Mononuclear cell (primary cell): ENCODE measurements around the gene NEURL1B. TPM values are rescaled to one million over a fixed set of nuclear protein-coding genes. Genes with fewer than 3 reads are reported as not detected.
"Not testable (repeated sequence)": the region's sequence is repeated elsewhere in the genome, so short reads cannot be mapped to it uniquely, and the experiment has no call there.

Experiments used
- H3K27me3 ChIP-seq: 2 replicates; pipeline ENCODE4 v1.6.0; 2011; ENCODE audit warnings: low read length, control low read depth; ENCODE audit not compliant: insufficient read depth
- H3K4me1 ChIP-seq: 2 replicates; pipeline ENCODE4 v1.5.1; 2011; ENCODE audit warnings: mild to moderate bottlenecking, low read length, control low read depth; ENCODE audit not compliant: insufficient read depth
- H3K4me3 ChIP-seq: 2 replicates; pipeline ENCODE4 v1.5.1; 2011; ENCODE audit warnings: mild to moderate bottlenecking, low read length, moderate library complexity
- H3K9me3 ChIP-seq: 2 replicates; pipeline ENCODE4 v1.5.1; 2011; ENCODE audit warnings: low read depth, mild to moderate bottlenecking, control low read depth, low read length
- total RNA-seq: library from RNA; depleted of rRNA; stranded (reverse); fragments of >200 nt; gene quantifications from one replicate; pipeline ENCODE4 v1.2.3, GENCODE V29; 2012

The NEURL1B gene
- total RNA-seq, 1 donor, result 0.10 TPM

DNA sequence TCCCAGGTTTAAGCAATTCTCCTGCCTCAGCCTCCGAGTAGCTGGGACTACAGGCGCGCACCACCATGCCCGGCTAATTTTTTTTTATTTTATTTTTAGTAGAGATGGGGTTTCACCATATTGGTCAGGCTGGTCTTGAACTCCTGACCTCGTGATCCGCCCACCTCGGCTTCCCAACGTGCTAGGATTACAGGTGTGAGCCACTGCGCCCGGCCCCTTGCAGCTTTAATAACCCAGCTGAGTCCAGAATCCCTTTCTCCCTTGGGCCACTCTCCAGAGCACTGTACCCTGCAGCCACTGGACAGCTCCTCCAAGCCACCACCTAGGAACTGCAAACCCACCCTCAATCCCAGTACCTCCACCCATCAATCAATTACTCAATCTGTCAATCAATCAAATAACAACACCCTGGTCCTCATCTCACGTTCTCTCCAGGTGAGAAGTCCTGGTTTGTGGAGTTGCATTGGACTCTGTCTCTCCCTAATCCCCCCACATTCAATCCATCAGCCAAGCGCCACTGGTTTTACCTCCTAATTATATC is 70.3 kb downstream of the NEURL1B start:
- H3K4me1 ChIP-seq, H3K27me3 ChIP-seq, H3K4me3 ChIP-seq, H3K9me3 ChIP-seq: not testable (repeated sequence)

DNA sequence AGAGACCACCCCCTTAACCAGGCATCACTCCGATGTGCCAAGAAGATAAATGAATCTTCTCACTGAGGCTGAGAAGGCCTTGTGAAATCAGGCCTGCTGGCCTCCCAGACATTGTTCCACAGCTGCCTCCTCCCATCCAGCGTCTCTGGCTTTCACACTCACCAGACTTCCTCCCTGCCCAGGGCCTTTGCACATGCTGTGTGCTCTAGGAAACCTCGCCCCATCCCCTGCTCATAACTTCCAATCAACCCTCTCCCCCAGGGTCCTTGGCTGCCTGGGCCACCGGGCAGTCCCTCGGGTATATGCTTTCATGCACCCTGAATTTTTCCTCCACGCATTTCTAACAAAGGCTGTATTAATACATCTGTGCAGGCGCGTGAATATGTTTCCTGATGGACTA is 71.5 kb downstream of the NEURL1B start:
- Histone ChIP-seq H3K4me1 (peaks cover 9% of the 10 kb centered on the region), H3K4me3 (no peak overlapping the region), H3K9me3 (no peaks in the 10 kb centered on the region), H3K27me3 (no peaks in the 10 kb centered on the region)

DNA sequence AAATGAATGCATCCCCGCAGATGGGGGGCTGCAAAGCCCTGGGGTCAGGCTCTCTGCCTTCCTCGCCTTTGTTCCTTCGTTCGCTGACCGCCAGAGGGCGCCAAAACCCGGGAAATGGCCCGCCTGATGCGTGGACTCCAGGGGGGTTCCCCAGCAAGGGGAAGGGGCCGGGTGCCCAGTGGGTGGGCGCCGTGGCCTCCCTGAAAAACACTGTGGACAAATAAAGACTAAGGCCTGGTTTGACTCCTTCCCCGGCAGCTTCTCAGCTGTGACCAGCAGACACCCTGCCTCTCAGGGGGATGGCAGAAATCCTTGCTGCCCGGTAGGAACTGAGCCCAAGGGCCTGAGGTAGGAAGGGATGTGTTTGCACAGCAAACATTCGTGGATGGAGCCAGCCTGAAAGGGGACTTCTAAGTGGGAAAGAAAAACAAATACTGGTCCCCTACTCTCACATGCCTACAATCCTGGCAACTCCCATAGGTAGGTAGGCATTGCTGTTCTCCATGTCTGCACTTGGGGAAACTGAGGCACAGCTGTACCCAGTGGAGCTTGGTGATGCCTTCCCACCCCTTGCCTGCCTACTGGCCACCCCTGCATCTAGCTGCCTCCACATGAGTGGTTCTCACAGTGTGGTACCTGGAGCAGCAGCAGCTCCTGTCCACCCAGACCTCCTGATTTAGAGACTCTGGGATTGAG is 72.2 kb downstream of the NEURL1B start:
- Histone ChIP-seq H3K27me3 (no peaks in the 10 kb centered on the region), H3K4me3 (no peak overlapping the region), H3K9me3 (no peaks in the 10 kb centered on the region), H3K4me1 (peaks cover 9% of the 10 kb centered on the region)

DNA sequence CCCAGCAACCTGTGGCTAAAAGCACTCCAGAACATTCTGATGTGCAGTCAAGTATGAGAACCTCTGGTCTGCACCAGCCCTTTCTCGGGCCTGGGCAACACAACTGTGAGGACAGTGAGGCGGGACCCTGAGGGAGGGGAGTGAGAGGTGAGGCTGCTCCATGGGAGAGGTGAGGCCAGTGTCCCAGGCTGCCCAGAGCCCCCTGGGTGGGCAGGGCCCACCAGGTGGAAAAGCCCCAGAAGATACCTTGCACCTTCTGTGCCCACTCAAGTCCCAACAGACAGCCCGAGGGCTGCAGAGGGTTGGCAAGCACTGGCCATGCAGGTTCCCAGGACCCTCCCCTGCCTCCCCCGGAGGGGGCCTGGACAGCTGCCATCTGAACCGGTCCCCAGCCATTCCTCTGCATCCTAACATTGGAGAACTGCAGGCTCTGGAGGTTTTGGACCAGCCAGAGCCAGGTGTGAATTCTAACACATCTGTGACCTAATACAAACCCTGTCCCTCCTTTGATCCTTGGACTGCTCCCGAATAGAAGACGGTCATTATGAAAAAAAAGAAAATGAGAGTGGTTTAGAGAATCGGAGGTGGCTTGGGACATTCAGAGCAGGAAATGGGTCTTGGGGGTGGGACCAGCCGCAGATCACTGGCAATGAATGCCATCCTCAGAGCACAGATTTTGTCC is 72.9 kb downstream of the NEURL1B start:
- H3K4me3 ChIP-seq, result no peak overlapping the region
- peaks cover 9% of the 10 kb centered on the region for H3K4me1 ChIP-seq
- H3K9me3 ChIP-seq, result no peaks in the 10 kb centered on the region
- no peaks in the 10 kb centered on the region for H3K27me3 ChIP-seq

DNA sequence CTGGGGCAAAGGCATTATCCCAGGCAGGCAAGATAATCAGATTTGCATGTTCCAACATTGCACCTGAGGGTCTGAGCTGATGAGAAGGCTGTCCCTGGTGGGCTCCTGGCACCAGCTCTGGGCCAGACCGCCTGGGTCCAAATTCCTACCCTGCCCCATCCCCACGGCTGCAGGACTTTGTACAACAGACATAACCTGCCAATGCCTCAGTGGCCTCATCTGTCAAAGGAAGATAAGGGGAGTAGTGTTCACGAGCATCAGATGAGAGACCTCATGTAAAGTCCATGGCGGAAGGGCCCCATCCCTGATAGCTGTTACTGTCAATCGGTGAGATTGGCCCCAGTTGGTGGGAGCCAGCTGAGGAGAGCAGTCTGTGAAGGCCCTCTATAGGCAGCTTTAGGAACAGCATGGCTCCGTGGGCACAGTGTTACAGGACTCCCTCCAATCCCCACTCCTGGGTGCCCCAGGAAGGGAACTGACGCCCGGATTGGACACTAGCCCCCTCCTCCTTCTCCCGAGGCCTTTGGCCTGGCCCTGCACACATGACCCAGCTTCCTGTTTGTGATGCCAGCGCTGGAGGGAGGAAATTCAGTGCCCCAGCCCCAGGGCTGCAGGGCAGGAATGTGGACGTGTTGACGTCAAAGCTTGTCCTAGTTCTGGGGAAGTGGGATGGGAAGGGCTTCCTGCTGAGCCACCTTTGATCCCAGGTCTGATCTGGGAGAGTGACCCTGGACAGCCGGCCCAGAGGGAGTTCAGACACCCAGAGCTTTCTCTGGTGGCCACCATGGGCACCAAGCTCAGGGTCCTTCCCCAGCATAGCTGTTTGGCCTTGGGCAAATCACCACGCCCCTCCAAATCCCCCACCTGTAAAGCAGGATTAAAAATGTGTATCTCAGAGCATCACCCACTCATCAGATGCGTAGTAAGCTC is 73.7 kb downstream of the NEURL1B start:
- no peak overlapping the region for H3K4me3 ChIP-seq

DNA sequence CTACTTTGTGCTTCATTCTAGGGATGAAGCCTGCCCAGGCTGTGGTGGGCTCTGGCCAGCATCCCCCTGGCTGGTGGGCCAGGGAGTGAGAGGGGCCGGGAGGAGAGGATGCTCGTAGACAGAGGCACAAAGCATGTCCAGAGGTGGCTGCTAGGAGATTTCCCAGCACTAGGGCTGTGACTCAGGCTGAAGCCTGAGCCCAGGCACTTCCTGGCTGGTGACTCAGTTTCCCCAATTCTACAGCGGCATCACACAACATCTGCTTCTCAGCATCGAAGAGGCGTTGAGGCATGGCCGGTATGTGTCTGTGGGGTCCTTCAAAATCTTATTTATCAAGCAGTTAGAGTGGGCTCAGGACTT is 74.3 kb downstream of the NEURL1B start:
- peaks cover 9% of the 10 kb centered on the region for H3K4me1 ChIP-seq
- H3K4me3 ChIP-seq, result no peak overlapping the region
- no peaks in the 10 kb centered on the region for H3K9me3 ChIP-seq
- H3K27me3 ChIP-seq, result no peaks in the 10 kb centered on the region

More for the DNA sequence above, 73.7 kb downstream of the NEURL1B start:
- H3K9me3 ChIP-seq, result no peaks in the 10 kb centered on the region
- H3K27me3 ChIP-seq, result no peaks in the 10 kb centered on the region
- peaks cover 9% of the 10 kb centered on the region for H3K4me1 ChIP-seq

DNA sequence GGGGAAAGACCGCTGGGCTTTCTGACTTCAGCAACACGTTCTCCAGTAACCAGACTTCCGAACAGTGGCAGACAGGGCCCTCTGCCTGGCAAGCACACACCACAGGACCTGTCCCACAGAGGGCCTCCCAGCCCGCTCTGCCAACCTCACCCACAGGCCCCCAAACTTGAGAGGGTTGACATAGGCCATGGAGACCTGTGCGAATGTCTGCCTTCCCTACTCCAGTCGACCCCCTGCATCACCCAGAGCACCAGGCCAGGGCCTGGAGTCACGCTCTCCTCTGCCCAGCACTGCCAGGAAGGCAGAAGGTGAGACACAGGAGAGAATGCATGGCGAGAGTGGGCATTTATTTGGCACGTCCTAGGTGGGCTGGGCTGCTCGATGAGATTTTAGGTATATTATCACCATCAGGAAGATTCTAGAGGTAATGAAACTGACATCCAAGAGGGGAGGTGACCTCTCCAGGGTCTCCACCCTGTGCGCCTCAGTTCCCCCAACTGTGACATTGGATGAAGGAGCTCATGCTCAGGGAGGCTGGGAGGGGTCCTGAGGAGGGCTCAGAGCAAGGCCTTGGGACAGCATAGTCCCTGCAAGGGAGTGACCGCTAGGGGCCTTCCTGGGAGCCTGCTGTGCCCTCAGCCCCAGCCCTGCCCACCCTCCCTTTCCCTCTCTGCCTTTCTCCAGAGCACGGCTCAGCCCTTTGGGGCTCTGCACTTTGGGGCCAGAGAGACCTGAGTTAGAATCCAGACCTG is 75.0 kb downstream of the NEURL1B start:
- Histone ChIP-seq H3K9me3 (no peaks in the 10 kb centered on the region), H3K4me3 (no peak overlapping the region), H3K27me3 (no peaks in the 10 kb centered on the region), H3K4me1 (peaks cover 9% of the 10 kb centered on the region)

DNA sequence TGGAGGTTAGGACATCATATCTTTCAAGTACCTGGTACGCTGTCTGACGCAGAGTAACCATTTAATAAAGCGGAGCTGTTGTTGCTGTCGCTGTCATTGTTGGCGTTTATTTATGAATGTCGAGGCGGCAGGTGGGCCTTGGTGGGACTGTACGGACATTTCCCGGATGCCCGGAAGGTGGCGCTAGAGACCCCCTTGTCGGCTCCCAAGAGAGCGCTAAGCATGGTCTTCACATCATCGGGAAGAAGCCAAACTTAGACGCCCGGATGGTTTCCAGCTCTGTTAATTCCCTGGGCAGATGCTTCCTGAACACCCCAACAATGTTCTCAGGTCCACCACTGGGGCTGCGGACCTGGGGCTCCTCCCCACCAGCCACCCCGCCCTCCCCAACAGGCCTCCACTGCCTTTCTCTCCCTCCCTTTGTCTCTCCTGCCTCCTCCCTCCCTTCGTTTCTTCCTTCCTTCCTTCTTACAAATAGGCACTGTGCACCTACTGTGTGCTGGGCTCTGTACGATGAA is 75.8 kb downstream of the NEURL1B start:
- H3K27me3 ChIP-seq, result no peaks in the 10 kb centered on the region
- H3K9me3 ChIP-seq, result no peaks in the 10 kb centered on the region
- H3K4me1 ChIP-seq, result peaks cover 9% of the 10 kb centered on the region
- H3K4me3 ChIP-seq, result no peak overlapping the region

DNA sequence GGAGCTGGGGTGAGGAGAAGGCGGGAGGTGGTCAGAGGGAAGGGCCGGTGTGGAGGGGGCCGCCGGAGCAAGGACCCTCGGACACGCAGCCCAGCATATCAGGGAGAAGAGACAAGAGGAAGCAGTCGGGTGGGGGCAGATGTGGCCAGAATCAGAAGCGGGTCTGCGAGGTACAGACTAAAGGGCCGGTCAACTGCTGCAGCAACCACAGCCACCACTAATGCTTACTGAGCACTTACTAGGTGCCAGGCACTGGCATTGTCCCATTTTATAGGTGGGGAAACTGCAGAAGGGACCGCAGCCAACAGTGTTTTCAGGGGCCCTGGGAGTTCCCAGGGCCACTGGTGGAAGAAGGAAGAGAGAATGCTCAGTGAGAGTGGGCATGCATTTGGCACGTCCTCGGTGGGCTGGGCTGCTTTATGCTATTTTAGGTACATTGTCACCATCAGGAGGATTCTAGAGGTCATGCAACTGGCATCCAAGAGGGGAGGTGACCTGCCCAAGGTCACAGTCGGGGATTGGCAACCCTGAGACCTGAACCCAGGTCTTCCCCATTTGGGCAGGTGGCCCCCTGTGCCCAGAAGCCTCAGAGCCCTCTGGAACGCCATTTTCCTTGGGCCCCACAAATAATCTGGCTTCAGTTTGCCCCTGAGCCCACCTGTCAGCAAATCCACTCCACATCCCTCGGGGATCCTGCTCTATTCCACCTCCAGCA is 76.6 kb downstream of the NEURL1B start:
- Histone ChIP-seq H3K4me3 (no peak overlapping the region), H3K4me1 (peaks cover 9% of the 10 kb centered on the region), H3K27me3 (no peaks in the 10 kb centered on the region), H3K9me3 (no peaks in the 10 kb centered on the region)

DNA sequence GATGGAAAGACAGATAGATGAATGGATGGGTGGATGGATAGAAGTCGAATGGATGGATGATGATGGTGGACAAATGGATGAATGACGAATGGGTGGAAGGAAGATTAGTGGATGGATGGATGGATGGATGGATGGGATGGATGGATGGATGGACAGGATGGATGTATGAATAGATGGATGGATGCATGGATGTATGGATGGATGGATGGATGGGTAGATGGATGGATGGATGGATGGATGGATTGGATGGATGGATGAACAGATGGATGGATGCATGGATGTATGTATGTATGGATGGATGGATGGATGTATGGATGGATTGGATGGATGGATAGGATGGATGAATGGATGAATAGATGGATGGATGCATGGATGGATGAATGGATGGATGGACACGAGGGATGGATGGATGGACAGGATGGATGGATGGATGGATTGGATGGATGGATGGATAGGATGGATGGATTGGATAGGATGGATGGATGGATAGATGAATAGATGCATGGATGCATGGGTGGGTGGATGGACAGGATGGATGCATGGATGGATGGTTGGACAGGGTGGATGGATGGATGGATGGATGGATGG is 77.6 kb downstream of the NEURL1B start:
- H3K4me3 ChIP-seq, result no peak overlapping the region
- H3K27me3 ChIP-seq, result no peaks in the 10 kb centered on the region
- peaks cover 9% of the 10 kb centered on the region for H3K4me1 ChIP-seq
- no peaks in the 10 kb centered on the region for H3K9me3 ChIP-seq

DNA sequence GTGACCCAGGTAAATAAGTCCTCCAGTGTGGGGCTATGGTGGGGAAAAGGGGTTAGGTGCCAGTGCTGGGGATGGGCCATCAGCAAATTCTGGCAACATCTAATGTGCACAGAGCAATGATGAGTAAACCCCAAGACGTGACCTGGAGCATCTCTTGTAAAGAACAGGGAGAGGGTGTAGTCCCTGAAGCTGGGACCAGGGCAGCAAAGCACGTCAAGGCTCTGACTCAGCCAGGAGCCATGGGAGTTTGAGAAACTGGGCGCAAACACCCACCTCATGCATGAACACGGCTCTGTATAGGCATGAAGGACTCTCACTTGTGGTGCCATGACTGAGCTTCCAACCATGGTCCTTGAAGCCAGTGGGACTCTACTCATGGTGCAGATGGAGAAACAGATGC is 78.1 kb downstream of the NEURL1B start:
- no peak overlapping the region for H3K4me3 ChIP-seq
- peaks cover 9% of the 10 kb centered on the region for H3K4me1 ChIP-seq
- H3K27me3 ChIP-seq, result no peaks in the 10 kb centered on the region
- no peaks in the 10 kb centered on the region for H3K9me3 ChIP-seq

DNA sequence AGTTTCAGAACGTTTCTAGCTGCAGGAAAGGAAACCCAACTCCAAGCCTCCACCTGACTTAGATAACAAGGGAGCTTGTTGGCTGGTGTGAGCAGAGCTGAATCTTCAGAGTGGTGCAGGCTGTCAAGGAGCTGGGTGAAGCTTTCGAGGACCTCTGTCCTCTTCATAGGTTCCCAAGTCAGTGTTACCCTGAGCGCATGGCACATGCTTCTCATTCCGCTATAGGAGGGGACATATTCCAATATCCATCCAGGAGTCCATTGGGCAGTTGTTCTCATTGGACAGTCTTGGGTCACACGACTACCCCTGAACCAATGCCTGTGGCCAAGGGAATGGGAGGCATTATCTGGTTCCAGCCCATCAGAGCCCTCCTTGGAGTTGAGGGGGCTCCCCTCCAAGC is 79.6 kb downstream of the NEURL1B start:
- Histone ChIP-seq H3K27me3 (no peaks in the 10 kb centered on the region), H3K4me1 (peaks cover 5% of the 10 kb centered on the region), H3K9me3 (no peaks in the 10 kb centered on the region), H3K4me3 (no peak overlapping the region)

DNA sequence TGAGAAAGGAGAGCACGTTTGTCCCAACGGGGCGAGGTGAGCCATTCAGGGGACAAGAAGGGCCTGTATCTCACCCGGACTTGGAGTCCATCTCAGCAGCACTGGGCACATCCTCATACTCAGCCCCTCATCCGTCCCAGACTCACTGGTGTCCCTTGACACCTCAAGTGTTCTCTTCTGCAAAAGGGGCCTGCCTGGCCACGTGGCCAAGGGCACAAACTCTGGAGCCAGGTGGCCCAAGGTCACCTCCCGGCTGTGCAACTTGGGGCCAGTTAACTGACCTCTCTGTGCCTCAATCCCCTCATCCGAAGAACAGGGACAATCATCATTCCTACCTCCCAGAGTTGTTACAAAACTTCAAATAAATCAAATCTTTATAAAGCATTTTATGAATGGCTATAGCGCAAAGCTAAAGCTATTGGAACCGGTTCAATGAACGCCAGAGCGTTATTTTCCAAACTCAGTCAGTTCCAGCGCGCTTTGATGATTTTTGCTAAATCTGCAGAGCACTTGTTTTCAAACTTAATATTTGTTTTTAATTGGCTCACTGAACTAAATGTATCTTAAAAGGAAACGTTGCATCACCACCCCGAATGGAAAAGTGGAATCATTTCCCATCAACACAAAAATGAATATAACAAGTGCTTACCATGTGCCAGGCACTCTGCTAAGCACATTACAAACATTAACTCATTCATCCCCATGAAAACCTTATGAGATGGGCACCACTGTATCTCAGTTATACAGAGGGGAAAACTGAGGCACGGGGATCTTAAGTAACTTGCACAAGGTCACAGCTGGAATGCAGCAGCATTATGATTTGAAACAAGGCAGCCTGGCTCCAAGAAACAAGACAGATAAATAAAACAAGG is 80.6 kb downstream of the NEURL1B start:
- peaks cover 4% of the 10 kb centered on the region for H3K4me1 ChIP-seq
- H3K9me3 ChIP-seq, result no peaks in the 10 kb centered on the region
- no peaks in the 10 kb centered on the region for H3K27me3 ChIP-seq
- H3K4me3 ChIP-seq, result no peak overlapping the region
